ENCODE results near the gene SNX13.

The SNX13 gene

DNA sequence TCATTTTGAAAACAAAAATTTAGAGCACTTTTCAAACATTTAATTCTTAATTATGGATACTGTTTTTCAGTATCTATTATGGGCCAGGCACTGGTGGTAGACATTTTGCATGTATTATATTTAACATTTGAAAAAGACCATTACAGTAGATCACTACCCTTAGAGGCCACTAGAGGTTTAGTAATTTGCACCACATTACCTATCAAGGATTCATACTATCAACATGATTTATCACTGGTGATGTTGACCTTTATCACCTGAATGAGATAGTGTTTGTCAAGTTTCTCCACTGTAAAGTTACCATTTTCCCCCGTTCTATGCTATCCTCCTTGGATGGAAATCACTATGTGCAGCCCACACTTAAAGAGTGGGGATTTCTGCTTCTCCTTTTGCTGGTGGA is 4.4 kb upstream of the SNX13 start:
- DNase-seq (ENCODE audit: low read depth): no peak

DNA sequence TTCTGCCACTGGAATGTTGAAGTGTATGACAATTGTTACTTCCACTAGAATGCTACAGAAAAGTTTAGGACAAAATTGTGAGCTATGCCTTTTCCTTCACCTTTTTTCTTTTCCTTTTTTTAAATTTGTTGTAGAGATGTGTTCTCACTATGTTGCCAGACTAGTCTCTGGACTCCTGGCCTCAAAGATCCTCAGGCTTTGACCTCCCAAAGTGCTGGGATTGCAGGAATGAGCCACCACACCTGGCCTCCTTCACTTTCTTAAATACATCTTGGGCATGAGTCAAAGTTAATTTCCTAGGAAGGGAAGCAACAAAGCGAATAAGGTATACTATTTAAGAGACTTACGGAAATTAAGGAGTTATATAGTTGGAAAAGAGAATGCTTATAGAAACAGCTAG is 2.7 kb upstream of the SNX13 start:
- DNase-seq (ENCODE audit: low read depth): no peak

DNA sequence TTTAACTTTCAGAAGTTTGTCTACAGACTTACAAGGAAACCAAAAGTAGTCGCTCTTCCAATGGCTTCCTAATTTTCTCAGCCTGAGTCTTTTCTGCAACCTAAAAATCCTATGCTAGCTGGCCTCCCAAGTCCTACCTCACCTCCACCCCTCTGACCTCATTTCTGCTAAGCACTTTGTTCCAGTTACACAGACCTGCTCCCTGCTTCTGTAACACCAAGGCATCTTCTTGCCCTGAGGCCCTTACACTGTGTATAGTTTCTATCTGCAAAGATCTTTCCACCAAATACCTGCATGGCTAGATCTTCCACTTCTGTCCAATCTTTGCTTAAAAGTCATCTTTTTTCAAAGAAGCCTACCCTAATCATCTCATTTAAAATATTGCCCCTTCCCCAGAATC is 1.9 kb upstream of the SNX13 start:
- no peak for DNase-seq (ENCODE audit: low read depth)

DNA sequence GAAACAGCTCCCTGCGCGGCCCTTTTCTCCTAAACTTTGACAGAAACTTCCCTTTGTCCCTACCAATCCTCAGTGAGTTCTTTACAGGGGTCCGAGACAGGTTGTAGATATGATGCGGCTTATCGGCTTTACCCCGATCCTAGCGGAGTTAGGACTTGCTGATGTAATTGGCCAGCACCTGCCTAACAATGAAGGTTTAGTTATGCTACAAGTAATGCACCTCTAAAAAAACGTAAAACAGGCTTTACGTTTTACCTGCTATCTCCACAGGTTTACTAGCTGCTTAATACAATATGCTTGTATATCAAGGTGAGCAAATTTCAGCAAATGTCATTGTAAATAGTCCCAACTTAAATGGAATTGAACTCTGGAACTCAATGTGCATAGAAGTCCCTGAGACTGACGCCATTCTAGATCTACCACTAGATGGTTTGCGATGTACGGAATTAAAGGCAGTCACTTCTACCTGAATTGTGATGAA is 697 bp upstream of the SNX13 start:
- no peak for DNase-seq (ENCODE audit: low read depth)

DNA sequence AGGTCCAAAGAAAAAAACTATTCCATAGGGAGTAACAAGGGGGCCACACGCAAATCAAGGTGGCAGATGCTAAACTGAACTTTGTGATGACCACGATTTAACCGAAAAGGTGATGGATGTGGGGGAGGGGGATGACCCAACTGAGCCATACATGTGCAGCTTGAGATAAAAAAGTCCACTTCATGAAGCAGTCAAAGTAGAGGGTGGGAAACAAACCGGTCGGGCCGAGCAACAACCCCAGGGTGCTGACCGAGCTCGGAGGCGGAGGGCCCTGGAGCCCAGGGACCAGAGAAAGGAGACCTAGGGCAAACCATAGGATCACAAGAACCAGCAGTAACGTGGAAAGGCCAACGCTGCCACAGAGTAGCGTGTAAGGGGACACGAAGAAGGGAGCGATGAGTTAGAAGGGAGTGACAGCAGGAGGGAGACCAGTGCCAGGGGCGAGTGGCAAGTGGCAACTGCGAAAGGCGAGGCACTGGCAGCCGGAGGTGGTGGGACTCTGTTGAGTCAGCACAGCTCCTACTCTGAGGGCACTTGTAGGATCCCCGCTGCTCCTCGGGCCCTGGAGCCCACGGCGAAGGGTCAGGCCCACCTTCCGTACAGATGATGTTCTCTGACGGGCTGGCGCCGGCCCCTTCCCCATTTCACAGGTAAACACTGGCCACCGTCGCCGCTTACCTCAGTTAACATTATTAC is 540 bp downstream of the SNX13 start:
- peak; percentile 27 for DNase-seq (ENCODE audit: low read depth)

DNA sequence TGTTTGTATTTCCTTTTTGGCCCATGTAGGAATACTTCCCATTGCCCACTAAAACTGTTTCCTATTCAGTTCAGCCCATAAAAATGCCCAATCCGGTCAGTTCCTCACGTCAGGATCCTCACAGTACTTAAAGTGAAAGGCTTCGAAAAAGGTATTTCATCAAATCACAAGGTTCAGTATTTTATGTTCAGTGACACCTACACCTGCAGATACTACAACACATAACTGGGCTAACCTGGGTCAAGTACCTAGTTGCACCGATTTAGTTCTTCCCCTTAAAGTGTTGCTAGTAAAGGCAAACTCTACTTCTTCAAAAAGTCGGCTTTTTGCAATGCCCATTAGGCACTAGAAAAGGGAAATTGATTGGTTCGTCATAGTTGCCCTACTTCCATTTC is 1.1 kb downstream of the SNX13 start:
- no peak for DNase-seq (ENCODE audit: low read depth)

DNA sequence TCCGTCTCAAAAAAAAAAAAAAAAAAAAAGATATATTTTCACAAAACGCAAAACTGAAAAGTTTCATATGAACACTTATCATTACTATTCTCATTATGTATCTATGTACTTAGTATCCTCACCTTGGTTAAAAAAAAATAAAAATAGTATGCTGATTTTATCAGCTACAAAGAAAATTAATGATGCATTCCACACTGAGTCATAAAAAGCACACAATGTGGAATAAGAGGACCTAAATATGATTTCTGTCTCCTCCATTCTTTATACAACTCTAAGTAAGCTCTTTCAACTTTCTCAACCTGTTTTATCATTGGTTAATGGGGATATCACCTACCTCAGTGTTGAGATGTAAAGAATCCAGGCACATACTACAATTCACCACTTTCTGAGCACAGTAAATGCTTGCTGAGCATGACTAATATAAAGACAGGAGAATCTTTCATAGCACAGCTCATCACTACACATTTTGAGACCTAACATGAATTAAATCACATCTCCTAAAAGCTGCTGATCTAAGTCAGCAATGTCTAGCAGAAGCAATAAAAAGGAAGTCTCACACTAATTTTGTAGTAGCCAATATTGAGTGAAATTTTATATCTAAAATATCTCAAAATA is 2.7 kb downstream of the SNX13 start:
- no peak for DNase-seq (ENCODE audit: low read depth)

DNA sequence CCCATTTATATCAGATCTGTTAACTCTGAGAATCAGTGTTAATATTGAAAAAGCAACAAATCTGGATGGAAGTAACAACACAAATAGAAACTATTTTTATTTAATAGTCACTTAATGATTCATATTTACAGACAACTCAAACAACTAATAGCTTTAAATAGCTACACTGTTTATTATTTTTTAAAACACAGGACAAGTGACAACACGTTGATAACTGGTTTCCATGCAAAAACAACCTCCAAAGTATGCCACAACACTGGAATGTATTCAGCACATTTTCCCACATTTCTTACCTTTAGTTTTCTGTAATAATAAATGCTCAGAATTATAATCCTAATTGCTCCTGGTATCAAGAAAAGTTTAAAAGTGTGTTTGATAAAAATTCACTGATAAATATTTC is 4.0 kb downstream of the SNX13 start:
- no peak for DNase-seq (ENCODE audit: low read depth)

DNA sequence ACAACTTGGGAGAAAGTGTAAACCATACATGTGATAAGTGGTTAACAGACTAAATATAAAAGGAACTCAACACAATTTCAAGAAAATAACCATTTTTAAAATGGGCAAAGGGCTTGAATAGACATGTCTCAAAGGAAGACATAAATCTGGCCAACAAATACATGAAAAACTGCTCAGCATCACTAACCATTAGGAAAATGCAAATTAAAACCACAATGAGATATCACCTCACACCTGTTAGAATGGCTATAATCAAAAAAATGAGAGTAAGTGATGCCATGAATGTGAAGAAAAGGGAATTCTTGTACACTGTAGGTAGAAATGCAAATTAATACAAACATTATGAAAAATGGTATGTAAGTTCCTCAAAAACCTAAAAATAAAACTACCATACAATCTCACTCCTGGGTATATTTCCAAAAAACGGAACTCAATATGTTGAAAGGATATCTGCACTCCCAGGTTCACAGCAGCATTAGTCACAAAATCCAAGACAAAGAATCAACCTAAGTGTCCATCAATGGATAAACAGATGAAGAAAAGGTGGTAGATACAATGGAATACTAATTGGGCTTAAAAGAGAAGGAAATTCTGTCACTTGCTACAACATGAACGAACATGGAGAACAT is 5.6 kb downstream of the SNX13 start:
- DNase-seq (ENCODE audit: low read depth): no peak

DNA sequence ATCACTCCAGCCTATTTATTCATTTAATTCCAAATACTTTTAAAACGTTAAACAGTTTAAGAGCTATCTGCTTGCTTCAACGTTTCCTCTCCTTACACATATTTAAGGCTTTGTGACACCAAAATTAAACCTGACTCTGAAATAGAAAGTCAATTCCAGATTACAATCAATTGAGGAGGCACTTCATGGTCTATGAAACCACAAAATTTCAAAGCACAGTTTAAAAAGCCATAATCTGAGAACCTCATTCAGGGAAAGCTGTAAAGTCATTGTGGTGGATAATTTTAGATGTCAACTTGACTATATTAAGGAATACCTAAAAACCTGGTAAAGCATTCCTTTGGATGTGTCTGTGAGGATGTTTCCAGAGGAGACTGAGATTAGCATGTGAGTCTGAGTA is 6.2 kb downstream of the SNX13 start:
- DNase-seq (ENCODE audit: low read depth): no peak

DNA sequence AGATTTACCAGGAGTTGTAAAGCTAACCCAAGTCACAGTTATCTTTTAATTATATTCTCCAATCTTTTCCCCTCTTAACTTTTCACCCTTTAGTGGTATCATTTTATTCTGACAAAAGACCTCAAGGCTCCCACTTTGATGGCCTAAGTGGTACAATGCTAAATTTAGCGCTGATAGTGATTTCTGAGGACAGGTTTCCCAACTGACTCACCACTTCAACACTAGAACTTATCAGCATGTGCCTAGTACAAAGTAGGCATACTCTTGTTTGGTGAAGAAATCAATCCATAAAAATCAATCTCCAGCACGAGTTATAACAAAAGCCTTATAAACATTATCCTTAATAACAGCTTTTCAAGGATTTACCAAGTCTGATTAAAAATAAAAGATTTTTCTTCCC is 7.5 kb downstream of the SNX13 start:
- no peak for DNase-seq (ENCODE audit: low read depth)

DNA sequence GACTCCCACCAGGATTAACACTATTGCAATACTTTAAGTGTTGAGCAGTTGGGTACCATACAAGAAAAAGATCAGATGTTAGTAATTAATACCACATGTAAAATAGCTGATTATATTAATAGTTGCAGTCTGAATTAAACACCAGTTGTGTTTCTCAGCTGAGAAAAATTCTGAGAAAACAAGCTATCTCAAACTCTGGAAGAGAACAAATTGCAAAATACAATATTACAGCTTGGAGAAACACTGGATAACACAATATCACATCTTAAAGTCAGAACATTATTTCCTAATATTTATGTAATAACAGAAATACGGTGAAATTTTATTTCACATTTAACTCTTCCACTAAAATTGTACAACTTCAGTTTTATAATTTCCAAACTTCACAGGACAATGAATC is 9.2 kb downstream of the SNX13 start:
- DNase-seq (ENCODE audit: low read depth): no peak

DNA sequence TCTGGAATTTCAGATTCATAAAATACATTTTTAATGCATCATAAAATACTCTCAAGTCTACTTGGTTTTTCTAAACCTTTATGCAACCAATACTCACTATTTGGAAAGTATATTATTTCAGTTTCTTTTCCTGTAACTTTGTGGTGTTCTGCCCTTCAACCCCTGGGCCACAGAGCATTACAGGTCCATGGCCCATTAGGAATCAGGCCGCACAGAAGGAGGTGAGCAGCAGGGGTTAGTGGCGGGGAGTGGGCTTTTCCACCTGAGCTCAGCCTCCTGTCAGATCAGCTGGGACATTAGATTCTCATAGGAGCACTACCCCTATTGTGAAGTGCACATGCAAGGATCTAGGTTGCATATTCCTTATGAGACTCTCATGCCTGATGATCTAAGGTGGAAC is 9.7 kb downstream of the SNX13 start:
- no peak for DNase-seq (ENCODE audit: low read depth)

DNA sequence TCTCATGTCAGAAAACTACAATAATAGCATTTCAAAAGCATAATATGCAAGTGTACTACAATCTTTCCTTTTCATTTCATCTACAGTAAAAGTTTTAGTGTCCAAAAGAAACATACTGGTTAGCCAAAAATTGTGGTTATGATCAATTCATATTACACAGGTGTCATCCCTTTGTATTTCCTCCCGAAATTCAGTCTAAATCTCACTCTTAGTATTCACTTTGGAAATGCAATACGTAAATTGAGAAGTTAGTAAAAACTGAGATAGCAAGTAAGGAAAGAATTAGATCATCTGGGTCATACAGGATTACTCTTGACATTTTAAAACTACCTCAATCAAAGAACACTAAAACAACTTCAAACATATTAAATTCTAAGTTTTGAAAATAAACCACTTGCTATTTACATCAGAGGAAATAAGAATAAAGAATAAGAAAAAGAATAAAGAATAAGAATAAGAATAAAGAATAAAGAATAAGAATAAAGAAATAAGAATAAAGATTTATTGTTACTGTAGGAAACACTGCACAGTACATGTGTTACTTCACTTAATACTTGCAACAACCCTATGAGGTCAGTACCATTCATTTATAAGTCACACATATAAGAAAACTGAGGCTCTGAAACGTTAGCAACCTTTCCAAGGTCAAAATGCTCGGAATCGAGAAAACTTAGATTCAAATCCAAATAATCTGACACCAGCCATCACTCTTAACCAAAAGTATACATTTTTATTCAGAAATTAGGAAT is 10.5 kb downstream of the SNX13 start:
- DNase-seq (ENCODE audit: low read depth): no peak

DNA sequence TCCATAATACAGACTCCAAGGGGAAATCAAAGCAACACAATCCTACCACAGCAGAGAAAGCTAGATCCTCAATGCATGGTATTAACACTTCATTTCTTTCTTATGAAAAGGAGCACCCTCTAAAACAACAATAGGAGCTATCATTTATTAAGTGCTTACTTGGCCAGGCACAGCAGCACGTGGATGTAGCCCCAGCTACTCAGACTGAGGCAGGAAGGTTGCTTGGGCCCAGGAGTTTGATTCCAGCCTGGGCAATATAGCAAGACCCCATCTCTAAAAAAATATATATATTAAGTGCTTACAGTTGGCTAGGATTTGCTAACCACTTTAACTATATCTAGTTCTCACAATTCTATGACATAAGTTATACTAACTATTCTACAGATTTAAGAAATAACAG is 12.2 kb downstream of the SNX13 start:
- DNase-seq (ENCODE audit: low read depth): no peak

DNA sequence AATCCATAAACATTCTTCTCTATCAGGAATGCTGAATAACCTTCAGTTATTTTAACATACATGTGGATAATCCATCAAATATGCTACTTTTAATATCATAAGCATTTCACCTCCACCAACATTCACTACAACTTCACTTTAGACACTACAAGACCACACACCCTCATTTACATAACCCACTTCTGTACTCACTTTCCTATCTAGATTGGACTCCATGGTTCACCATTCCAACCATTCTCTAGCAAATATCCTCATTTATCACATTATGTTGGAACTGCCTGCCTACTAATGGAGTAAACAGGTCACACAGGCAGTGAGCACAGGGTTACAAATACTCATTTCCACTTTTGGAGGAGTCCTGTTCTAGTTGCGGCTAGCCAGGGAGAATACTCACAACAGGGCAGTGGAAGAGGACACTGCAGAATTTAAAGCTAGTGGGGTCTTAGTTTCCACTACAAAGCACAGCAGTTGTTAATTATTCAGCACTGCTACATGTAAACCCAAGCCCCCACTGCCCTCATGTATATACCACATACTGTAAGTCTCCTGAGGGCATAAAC is 18.4 kb downstream of the SNX13 start:
- DNase-seq (ENCODE audit: low read depth): no peak

DNA sequence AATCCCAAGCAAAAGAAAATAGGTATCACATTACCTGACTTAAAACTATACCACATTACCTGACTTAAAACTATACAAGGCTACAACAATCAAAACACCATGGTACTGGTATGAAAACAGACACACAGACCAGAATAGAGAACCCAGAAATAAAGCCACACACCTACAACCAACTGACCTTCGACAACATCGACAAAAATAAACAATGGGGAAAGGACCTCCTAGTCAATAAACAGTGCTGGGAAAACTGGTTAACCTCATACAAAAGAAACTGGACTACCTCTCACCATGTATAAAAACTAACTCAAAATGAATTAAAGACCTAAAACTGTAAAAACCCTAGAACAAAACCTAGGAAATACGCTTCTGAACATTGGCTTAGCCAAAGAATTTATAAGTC is 22.5 kb downstream of the SNX13 start:
- DNase-seq (ENCODE audit: low read depth): no peak

DNA sequence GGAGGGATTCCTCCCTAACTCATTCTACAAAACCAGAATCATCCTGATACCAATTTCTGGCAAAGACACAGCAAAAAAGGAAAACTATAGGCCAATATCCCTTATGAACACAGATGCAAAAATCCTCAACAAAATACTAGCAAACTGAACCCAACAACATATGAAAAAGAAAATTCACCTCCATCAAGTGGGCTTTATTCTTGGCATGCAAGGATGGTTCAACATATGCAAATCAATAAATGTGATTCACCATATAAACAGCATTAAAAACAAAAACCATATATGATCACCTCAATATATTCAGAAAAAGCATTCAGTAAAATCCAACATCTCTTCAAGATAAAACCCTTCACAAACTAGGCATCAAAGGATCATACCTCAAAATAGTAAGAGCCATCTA is 23.5 kb downstream of the SNX13 start:
- no peak for DNase-seq (ENCODE audit: low read depth)

DNA sequence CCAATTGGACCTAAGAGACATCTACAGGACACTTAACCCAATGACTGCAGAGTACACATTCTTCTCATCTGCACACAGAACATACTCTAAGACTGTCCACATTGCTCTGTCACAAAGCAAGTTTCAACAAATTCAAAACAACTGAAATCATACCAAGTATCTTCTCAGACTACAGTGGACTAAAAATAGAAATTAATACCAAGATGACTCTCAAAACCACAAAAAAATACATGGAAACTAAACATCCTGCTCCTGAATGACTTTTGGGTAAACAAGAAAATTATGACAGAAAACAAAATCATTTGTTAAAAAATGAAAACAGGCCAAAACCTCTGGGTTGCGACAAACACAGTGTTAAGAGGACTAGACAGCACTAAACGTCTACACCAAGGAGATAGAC is 24.5 kb downstream of the SNX13 start:
- DNase-seq (ENCODE audit: low read depth): no peak

DNA sequence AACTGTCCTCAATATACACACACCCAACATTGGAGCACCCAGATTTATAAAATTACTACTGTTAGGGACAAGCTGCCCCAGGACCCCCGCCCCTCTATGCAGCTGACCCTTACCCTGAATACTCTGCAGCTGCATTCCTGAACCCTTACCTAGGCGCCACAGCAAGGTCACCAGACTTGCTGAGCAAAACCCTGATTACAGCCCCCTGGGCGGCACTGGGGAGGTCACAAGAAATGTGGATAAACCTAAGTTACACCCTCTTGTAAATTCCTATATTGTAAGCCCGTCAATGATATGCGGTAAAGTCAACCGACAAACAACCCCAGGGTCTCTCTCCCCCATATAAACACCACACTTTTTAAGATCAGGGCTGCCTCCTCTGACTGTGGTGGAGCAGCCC is 25.1 kb downstream of the SNX13 start:
- DNase-seq (ENCODE audit: low read depth): no peak

DNA sequence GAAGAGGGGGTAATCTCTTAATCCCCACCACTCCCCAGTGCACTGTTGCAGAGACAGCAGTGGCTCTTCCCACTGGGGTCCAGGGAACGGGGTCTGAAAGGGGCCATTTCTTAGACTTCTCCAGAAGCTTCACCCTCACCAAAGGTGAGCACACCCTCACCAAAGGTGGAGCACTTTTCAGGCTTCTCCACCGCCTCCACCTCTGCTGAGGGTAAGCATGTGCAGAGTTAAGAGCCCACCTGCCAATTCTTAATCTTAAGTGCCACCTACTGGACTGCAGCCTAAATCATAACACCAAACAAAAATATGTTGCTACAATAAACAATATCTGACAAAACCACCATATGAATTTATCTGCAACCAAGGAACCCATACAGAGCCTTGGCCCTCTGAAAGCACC is 27.0 kb downstream of the SNX13 start:
- DNase-seq (ENCODE audit: low read depth): no peak

DNA sequence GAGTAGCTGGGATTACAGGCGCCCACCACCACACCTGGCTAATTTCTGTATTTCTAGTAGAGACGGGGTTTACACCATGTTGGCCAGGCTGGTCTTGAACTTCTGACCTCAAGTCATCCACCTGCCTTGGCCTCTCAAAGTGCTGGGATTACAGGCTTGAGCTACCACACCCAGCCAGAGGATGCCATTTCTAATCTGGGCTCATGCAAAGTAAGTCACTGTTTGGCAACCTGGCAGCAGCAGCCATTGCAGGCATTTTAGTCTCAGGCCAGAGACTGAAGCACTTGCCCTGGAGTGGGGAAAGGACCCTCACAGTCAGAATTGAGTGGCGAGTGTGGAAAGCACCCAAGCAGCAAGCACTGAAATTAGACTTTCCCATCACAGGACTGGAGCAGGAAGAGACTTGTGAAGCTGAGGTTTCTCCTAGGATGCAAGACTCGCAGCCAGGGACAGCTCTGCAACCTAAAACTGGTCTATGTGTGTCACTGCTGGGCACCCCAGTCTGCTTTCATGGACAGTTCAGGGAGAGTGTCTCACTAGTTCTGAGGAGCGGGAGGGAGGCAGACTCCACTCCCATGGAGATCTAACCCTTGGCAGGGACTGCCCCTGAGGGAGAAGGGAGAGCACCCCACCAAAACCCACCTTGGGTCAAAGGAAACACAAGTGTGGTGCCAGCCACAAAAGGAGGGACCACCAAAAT is 27.6 kb downstream of the SNX13 start:
- no peak for DNase-seq (ENCODE audit: low read depth)
